Esophagus muscularis mucosa (tissue), 3 donors: ENCODE results near the gene TOX4.

Experiments used
- CTCF ChIP-seq, 3 experiments: fragments of 200-600 bp in 2 of 3; fragments of 450-650 bp in 1 of 3; sonication (generic) in 2 of 3; IDR thresholded peaks; one replicate each; pipeline ENCODE4 v1.5.1; 2017 to 2019; ENCODE audit warnings: antibody characterized with exemption in 3 of 3, mild to moderate bottlenecking in 2 of 3, moderate library complexity in 1 of 3
- POLR2A ChIP-seq: fragments of 450-650 bp; IDR thresholded peaks from one replicate; pipeline ENCODE4 v1.6.1; 2017; ENCODE audit warnings: antibody characterized with exemption, moderate library complexity, mild to moderate bottlenecking, low read depth

DNA sequence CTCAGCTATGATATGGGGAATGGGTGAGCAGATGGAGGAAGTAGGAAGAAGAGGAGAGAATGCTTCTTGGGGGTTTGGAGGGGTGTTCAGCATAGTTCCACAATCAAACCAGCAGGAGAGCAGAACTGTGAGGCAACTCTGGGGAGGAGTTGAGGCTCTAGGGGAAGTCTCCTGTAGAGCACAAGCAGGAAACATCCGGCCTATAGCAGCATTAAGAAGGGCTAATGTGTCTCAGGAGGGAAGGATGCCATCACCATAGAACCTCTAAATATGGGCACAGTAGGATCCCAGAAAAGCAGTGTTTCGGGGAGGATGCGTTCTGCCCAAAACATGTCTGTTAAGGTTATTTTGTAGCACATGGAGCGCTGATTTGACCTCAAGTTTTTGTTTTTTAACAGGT is 57.6 kb downstream of the TOX4 start:
- TF ChIP-seq CTCF (IDR thresholded peaks at IDR 0.05), result no peak
- no peak for TF ChIP-seq POLR2A
